ENCODE results near the gene PHYH.

DNA sequence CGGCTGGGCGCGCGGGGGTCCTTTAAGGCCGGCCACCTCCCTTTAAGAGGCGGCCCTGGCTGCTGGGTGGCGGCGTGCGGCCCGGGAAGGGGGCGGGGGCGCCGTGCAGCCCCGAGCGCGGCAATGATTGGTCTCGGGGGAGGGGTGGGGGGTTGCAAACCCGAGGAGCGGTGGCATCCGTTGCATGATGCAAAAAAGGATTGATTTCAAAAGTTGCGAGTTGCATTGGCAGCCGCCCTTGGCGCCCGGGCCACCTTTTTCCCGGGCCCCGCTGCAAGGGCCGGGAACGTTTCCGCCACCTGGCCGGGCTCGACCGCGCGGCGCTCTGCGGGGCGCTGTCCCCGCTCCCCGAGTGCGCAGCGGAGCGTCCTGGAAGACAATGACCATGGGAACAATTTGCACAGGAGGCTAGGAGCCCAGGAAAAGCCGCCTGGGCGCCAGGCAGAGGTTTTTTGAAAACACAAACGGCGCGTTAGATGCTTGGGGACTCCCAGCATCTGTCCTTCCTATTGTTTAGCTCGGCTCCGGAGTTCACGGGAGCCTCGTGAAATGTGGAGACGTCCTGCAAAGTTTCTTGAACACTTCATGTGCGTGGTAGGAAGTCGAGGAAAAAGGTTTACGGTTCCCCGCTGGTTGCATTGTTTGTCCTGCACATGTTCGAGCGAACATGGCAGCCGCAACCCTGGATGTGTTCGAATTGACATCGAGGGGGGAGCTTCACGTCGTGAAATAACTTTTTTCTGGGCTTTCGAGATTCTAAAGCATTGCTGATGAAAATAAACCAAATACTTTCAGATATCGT is 48.6 kb upstream of the PHYH start, which contains the start of gene SEPHS1:
- TF ChIP-seq CTCF (conservative IDR thresholded peaks at IDR 0.05) (no peak), ZFX (IDR thresholded peaks at IDR 0.05) (no peak)

All from C4-2B (cell line).